Osteoblast (primary cell): ENCODE measurements around the gene AP5Z1. TPM values are rescaled to one million over a fixed set of nuclear protein-coding genes. Genes with fewer than 3 reads are reported as not detected.
A peak's percentile ranks its signal among the peaks of the same experiment; 100 is the strongest.

ENCODE experiments used
- DNase-seq: peaks from one replicate; pipeline ENCODE4 v3.0.0; 2011; ENCODE audit warnings: low spot score, mixed read lengths; ENCODE audit not compliant: insufficient read length; ENCODE audit errors: missing footprints
- H2AFZ ChIP-seq: 2 replicates; pipeline ENCODE4 v1.6.0; 2011; ENCODE audit warnings: mild to moderate bottlenecking, low read length
- H3K27ac ChIP-seq: 2 replicates; pipeline ENCODE4 v1.5.1; 2011; ENCODE audit warnings: mild to moderate bottlenecking, low read depth, low read length, moderate library complexity
- H3K27me3 ChIP-seq: 2 replicates; pipeline ENCODE4 v1.6.0; 2012; ENCODE audit warnings: mild to moderate bottlenecking, control low read depth, inconsistent platforms, low read length, moderate library complexity; ENCODE audit not compliant: insufficient read depth
- H3K36me3 ChIP-seq: 2 replicates; pipeline ENCODE4 v1.5.1; 2011; ENCODE audit warnings: mild to moderate bottlenecking, low read length, control low read depth, moderate library complexity; ENCODE audit not compliant: insufficient read depth
- H3K4me1 ChIP-seq: 2 replicates; pipeline ENCODE4 v1.5.1; 2011; ENCODE audit warnings: mild to moderate bottlenecking, low read length, control low read depth, moderate library complexity; ENCODE audit not compliant: insufficient read depth
- H3K4me2 ChIP-seq: 2 replicates; pipeline ENCODE4 v1.6.0; 2011; ENCODE audit warnings: mild to moderate bottlenecking, low read length; ENCODE audit not compliant: insufficient read depth
- H3K4me3 ChIP-seq: fragments of 200-600 bp; sonication (generic); 3 replicates; pipeline ENCODE4 v1.5.1; 2012; ENCODE audit warnings: mild to moderate bottlenecking, low read length, inconsistent platforms; ENCODE audit not compliant: insufficient read depth
- H3K79me2 ChIP-seq: 2 replicates; pipeline ENCODE4 v1.6.0; 2012; ENCODE audit warnings: mild to moderate bottlenecking, low read length, control low read depth, inconsistent platforms; ENCODE audit not compliant: insufficient read depth
- H3K9me3 ChIP-seq: 2 replicates; pipeline ENCODE4 v1.5.1; 2011; ENCODE audit warnings: low read depth, low read length, control low read depth
- H4K20me1 ChIP-seq: 2 replicates; pipeline ENCODE4 v1.6.0; 2012; ENCODE audit warnings: mild to moderate bottlenecking, low read length, control low read depth; ENCODE audit not compliant: insufficient read depth
- total RNA-seq: library from RNA; depleted of rRNA; stranded (reverse); fragments of >200 nt; gene quantifications from 2 replicates; pipeline ENCODE4 v1.2.3, GENCODE V29; 2012
- TF ChIP-seq, protein P1 (sequence below): IDR thresholded peaks from 2 replicates; pipeline ENCODE4 v1.5.1; 2011; ENCODE audit warnings: mild to moderate bottlenecking, low read depth, low read length, moderate library complexity; ENCODE audit errors: extremely low read depth

AP5Z1 gene
- total RNA-seq, 1 donor = 73.1 TPM

DNA sequence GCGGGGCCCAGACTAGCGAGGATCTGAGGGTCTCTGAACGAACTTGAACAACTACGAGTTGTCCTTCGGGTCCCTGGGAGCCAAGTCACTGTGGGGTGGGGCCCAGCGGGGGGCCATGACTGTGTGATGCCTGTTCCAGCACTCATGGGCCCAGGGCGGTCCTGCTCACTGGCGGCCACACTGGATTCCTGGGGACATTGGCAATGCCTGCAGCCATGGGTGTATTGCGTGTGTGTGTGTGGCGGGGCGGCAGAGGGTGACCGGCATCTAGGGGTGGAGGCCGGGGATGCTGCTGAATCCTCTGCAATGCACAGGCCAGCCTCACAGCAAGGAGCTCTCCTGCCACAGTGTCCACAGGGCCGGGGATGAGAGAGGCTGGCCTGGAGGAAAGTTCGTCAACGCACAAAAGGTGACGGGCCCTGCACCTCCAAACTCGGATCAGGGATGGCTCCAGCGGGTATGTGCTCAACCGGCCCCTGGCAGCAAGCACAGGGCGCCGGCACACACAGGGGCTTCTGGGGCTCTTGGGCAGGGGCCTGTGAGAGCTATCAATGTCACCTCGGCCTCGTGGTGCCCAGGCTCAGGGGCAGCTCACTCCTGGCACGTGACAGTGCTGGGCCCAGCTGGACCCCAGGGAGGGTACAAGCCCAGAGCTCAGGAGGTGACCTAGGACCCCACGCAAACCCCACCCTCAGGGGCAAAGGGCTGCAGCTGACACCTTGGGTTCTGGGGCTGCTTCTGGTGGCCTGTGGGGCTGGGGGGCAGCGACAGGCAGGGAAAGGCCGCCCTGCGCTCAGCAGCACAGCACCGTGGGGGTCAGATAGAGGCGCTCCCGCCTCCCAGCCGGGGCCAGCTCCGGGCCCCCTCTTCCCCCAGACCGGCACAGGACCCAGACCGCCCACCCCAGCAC is 58.5 kb downstream of the AP5Z1 start:
- H3K9me3 ChIP-seq = no peaks in the 10 kb centered on the region
- no peak overlapping the region for H3K4me3 ChIP-seq
- H3K4me1 ChIP-seq = no peaks in the 10 kb centered on the region

DNA sequence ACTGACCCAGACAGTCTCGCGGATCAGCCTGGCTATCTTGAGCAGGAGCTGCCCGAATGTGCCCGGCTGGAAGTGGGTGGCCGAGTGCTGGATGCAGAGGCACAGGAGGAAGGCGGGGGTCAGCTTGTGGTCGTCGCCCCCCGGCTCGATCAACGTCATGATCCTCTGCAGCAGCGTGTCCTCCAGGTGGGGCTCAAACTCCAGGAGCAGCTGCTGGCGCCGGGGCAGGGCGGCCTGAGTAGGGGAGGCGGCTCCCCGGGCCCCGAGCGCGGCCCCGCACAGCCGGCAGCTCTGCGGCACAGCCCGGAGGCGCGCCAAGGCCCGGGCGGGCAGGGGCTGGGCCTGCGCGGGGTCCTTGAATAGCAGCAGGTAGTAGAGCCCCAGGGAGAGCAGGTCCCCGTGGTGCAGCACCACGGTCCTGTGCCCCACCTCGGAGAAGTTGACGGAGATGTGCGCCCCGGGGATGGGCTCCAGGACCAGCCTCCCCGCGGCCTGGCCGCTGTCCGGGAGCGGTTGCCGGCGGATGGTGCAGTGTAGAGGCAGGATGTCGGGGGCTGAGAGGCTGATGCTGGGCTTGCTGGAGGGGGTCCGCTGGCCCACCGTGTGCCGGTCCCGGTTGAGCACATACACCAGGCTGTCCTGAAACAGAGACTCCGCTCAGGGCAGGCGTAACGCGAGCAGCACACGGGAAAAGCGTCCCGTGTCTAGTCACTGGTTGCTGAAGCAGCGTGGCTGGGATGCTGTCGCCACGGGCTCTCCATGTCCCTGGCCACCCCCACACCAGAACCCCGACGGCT is 59.4 kb downstream of the AP5Z1 start:
- no peak for DNase-seq

More for the DNA sequence above, 58.5 kb downstream of the AP5Z1 start:
- TF ChIP-seq, protein P1, sequence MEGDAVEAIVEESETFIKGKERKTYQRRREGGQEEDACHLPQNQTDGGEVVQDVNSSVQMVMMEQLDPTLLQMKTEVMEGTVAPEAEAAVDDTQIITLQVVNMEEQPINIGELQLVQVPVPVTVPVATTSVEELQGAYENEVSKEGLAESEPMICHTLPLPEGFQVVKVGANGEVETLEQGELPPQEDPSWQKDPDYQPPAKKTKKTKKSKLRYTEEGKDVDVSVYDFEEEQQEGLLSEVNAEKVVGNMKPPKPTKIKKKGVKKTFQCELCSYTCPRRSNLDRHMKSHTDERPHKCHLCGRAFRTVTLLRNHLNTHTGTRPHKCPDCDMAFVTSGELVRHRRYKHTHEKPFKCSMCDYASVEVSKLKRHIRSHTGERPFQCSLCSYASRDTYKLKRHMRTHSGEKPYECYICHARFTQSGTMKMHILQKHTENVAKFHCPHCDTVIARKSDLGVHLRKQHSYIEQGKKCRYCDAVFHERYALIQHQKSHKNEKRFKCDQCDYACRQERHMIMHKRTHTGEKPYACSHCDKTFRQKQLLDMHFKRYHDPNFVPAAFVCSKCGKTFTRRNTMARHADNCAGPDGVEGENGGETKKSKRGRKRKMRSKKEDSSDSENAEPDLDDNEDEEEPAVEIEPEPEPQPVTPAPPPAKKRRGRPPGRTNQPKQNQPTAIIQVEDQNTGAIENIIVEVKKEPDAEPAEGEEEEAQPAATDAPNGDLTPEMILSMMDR = no peak
- Histone ChIP-seq H3K27me3 (no peaks in the 10 kb centered on the region), H3K36me3 (no peaks in the 10 kb centered on the region), H3K27ac (no peak overlapping the region), H4K20me1 (no peaks in the 10 kb centered on the region), H3K4me2 (no peak overlapping the region), H3K79me2 (no peaks in the 10 kb centered on the region), H2AFZ (no peak overlapping the region)
- DNase-seq = no peak

DNA sequence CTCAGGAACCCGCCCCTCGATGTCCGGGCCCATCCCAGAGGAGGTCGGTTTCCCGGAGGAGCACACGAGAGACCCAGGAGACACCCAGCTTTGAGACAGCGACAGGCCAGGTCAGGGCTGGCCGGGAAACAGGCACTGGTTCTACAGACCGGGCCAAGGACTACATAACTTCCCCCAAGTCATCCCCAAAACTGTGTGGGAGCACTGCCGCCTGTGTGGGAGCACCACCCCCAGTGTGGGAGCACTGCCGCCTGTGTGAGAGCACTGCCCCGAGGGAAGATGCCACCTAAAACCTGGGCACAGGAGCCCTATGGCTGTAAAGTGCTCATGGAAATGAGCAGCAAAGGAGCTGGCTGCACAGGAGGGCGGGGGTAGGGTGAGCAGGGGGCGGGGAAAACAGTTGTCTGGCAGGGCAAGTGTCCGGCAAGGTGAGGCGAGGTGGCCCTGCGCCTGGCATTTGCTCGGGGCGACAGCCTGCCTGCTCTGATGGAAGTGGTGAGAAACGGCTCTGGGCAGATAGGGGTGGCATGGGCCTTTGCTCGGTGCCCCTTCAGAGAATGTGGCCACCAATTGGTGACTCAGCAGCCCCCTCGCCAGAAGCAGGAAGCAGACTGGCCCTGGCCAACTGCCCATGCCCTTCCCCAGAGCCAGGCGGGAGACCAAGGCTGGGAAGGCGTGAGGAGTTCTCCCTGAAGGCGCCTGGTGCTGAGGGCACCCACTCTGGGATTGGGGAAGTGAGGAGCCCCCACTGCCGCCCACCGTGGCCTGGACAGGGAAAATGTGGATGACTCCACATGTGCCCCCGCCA is 60.2 kb downstream of the AP5Z1 start:
- Histone ChIP-seq H3K4me2 (no peak overlapping the region), H2AFZ (no peak overlapping the region)

More for the DNA sequence above, 59.4 kb downstream of the AP5Z1 start:
- Histone ChIP-seq H3K36me3 (no peaks in the 10 kb centered on the region), H3K27me3 (no peaks in the 10 kb centered on the region), H3K4me1 (no peaks in the 10 kb centered on the region), H3K9me3 (no peaks in the 10 kb centered on the region), H3K4me2 (no peak overlapping the region), H3K79me2 (no peaks in the 10 kb centered on the region), H2AFZ (no peak overlapping the region), H4K20me1 (no peaks in the 10 kb centered on the region), H3K27ac (no peak overlapping the region), H3K4me3 (no peak overlapping the region)
- TF ChIP-seq, protein P1 = no peak

More for the DNA sequence above, 60.2 kb downstream of the AP5Z1 start:
- Histone ChIP-seq H3K9me3 (no peaks in the 10 kb centered on the region), H3K27me3 (no peaks in the 10 kb centered on the region), H3K36me3 (no peaks in the 10 kb centered on the region), H4K20me1 (no peaks in the 10 kb centered on the region), H3K4me1 (no peaks in the 10 kb centered on the region), H3K79me2 (no peaks in the 10 kb centered on the region), H3K27ac (no peak overlapping the region), H3K4me3 (no peak overlapping the region)
- peak; percentile 63 for DNase-seq
- TF ChIP-seq, protein P1 = no peak
